Loucy (cell line): ENCODE measurements around the gene LSM7.

ENCODE experiments used
- H2AFZ ChIP-seq: fragments of 200-600 bp; sonication (generic); 2 replicates; pipeline ENCODE4 v1.6.0; 2016; ENCODE audit warnings: antibody characterized with exemption, mild to moderate bottlenecking, low read length, moderate library complexity
- H3F3A ChIP-seq: fragments of 200-600 bp; 2 replicates; pipeline ENCODE4 v1.6.0; 2016; ENCODE audit warnings: antibody characterized with exemption, low read depth, mild to moderate bottlenecking
- H3K27me3 ChIP-seq: fragments of 200-600 bp; sonication (generic); 2 replicates; pipeline ENCODE4 v1.6.1; 2014; ENCODE audit warnings: low read length, mild to moderate bottlenecking; ENCODE audit not compliant: insufficient read depth, poor library complexity, severe bottlenecking
- H3K36me3 ChIP-seq: fragments of 200-600 bp; sonication (generic); 2 replicates; pipeline ENCODE4 v1.6.1; 2016; ENCODE audit warnings: low read length; ENCODE audit not compliant: insufficient read depth
- H3K4me1 ChIP-seq: fragments of 200-600 bp; sonication (generic); 2 replicates; pipeline ENCODE4 v1.5.1; 2014; ENCODE audit warnings: low read length, mild to moderate bottlenecking; ENCODE audit not compliant: insufficient read depth, poor library complexity, severe bottlenecking
- H3K4me2 ChIP-seq: fragments of 200-600 bp; sonication (generic); 2 replicates; pipeline ENCODE4 v1.6.0; 2014; ENCODE audit warnings: antibody characterized with exemption, low read length, low read depth, mild to moderate bottlenecking; ENCODE audit not compliant: poor library complexity, severe bottlenecking
- H3K4me3 ChIP-seq: fragments of 200-600 bp; sonication (generic); 2 replicates; pipeline ENCODE4 v1.5.1; 2014; ENCODE audit warnings: low read length, mild to moderate bottlenecking, mixed read lengths; ENCODE audit not compliant: poor library complexity, severe bottlenecking
- H3K79me2 ChIP-seq: fragments of 200-600 bp; sonication (generic); 2 replicates; pipeline ENCODE4 v1.6.1; 2014; ENCODE audit warnings: low read length; ENCODE audit not compliant: insufficient read depth
- H3K9ac ChIP-seq: fragments of 200-600 bp; sonication (generic); 2 replicates; pipeline ENCODE4 v1.6.0; 2014; ENCODE audit warnings: mild to moderate bottlenecking, low read depth, low read length, moderate library complexity; ENCODE audit not compliant: poor library complexity, severe bottlenecking
- H3K9me2 ChIP-seq: fragments of 200-600 bp; sonication (generic); replicated peaks from 2 replicates; pipeline ENCODE4 v1.6.1; 2016; ENCODE audit warnings: low read depth, low read length, mixed read lengths
- H3K9me3 ChIP-seq: fragments of 200-600 bp; sonication (generic); 2 replicates; pipeline ENCODE4 v1.6.1; 2014; ENCODE audit warnings: mild to moderate bottlenecking, antibody characterized with exemption, low read length, low read depth; ENCODE audit not compliant: insufficient read depth
- H4K20me1 ChIP-seq: fragments of 200-600 bp; sonication (generic); 2 replicates; pipeline ENCODE4 v1.6.0; 2014; ENCODE audit warnings: antibody characterized with exemption, low read length, mild to moderate bottlenecking; ENCODE audit not compliant: insufficient read depth, poor library complexity, severe bottlenecking
- EZH2phosphoT487 ChIP-seq: fragments of 200-600 bp; IDR thresholded peaks from 2 replicates; pipeline ENCODE4 v1.6.1; 2018; ENCODE audit warnings: antibody characterized with exemption, mild to moderate bottlenecking, moderate library complexity, borderline replicate concordance
- TF ChIP-seq, protein P1 (sequence below): fragments of 200-600 bp; sonication (generic); conservative IDR thresholded peaks from 2 replicates; pipeline ENCODE4 v1.5.1; 2014; ENCODE audit warnings: mild to moderate bottlenecking, antibody characterized with exemption, low read length

LSM7 gene

DNA sequence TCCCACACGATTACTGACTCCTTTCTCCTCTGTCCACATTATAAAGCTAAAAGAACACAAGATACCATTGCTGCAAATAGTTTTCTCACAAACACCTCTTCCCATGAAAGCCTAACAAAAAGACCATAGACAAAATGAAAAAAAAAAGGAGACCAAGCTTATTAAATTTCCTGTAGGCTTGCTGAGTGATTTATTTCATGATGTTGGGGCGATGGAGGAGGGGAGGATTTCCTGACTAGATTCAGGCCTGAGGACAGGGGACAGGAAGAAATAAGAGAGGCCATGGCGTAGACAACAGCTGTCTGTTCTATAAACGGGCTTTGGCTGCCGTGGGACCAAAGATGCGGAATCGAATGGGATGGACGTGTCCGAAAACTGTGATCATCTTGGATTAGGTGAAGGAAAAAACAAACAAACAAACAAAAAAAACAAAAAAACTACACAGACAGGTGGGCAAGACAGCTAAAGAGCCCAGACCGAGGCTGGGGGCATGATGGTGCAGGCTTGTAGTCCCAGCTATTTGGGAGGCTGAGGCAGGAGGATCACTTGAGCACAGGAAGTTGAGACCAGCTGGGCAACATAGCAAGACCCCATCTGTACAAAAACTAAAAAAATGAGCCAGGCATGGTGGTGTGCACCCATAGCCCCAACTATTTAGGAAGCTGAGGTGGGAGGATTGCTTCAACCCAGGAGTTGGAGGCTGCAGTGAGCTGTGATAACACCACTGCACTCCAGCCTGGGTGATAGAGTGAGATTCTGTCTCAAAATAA, 37.0 kb upstream of the LSM7 start:
- TF ChIP-seq, protein P1, sequence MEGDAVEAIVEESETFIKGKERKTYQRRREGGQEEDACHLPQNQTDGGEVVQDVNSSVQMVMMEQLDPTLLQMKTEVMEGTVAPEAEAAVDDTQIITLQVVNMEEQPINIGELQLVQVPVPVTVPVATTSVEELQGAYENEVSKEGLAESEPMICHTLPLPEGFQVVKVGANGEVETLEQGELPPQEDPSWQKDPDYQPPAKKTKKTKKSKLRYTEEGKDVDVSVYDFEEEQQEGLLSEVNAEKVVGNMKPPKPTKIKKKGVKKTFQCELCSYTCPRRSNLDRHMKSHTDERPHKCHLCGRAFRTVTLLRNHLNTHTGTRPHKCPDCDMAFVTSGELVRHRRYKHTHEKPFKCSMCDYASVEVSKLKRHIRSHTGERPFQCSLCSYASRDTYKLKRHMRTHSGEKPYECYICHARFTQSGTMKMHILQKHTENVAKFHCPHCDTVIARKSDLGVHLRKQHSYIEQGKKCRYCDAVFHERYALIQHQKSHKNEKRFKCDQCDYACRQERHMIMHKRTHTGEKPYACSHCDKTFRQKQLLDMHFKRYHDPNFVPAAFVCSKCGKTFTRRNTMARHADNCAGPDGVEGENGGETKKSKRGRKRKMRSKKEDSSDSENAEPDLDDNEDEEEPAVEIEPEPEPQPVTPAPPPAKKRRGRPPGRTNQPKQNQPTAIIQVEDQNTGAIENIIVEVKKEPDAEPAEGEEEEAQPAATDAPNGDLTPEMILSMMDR: no peak
- no peak for TF ChIP-seq EZH2phosphoT487
- Histone ChIP-seq H4K20me1 (no peaks in the 10 kb centered on the region), H3K4me2 (peak overlapping the region; percentile 51), H3K9ac (peak overlapping the region; percentile 48), H3K4me1 (peaks cover 9% of the 10 kb centered on the region), H3K36me3 (no peaks in the 10 kb centered on the region), H3F3A (no peaks in the 10 kb centered on the region), H3K27me3 (no peaks in the 10 kb centered on the region), H2AFZ (peak overlapping the region; percentile 45; the same call in 1 of the 2 replicates), H3K9me3 (peaks cover 3% of the 10 kb centered on the region; the same call in 1 of the 2 replicates), H3K79me2 (no peaks in the 10 kb centered on the region), H3K4me3 (peak overlapping the region; percentile 20), H3K9me2 (no peaks in the 10 kb centered on the region)

- Histone ChIP-seq H3K9me2 (no peaks in the 10 kb centered on the region), H3F3A (no peaks in the 10 kb centered on the region), H3K9ac (no peak overlapping the region), H3K9me3 (no peaks in the 10 kb centered on the region), H4K20me1 (no peaks in the 10 kb centered on the region), H3K4me2 (no peak overlapping the region), H3K36me3 (no peaks in the 10 kb centered on the region), H3K4me3 (no peak overlapping the region), H3K27me3 (no peaks in the 10 kb centered on the region), H2AFZ (no peak overlapping the region), H3K79me2 (no peaks in the 10 kb centered on the region), H3K4me1 (peaks cover 9% of the 10 kb centered on the region)
- TF ChIP-seq EZH2phosphoT487: no peak
- TF ChIP-seq, protein P1: no peak
Observed at GRCh38 chr19:2363419-2363818, 35.0 kb upstream of the LSM7 start.

DNA sequence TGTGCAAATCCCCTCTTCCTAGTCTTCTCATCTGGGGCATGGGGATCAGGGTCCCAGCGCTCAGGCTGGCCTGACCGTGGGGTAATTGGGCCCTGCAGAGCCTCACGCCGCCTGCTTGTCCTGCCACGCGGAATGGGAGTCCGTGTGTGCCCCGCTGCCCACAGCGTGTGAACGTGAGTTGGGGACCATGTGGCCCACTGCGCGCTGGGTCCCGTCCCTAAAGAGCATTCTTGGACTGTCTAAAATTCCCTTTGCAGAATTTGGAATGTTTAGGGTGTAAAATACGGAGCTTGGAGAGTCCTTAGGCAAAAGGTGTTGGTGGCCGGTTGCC, 34.5 kb upstream of the LSM7 start:
- Histone ChIP-seq H3K79me2 (no peaks in the 10 kb centered on the region), H4K20me1 (no peaks in the 10 kb centered on the region), H2AFZ (no peak overlapping the region), H3K9ac (no peak overlapping the region), H3K27me3 (no peaks in the 10 kb centered on the region), H3F3A (no peaks in the 10 kb centered on the region), H3K4me2 (no peak overlapping the region), H3K9me2 (no peaks in the 10 kb centered on the region), H3K36me3 (no peaks in the 10 kb centered on the region), H3K4me1 (peaks cover 9% of the 10 kb centered on the region), H3K4me3 (no peak overlapping the region), H3K9me3 (no peaks in the 10 kb centered on the region)
- TF ChIP-seq EZH2phosphoT487: no peak
- TF ChIP-seq, protein P1: no peak
